ENCODE results near the gene UXS1. TPM values are rescaled to one million over a fixed set of nuclear protein-coding genes. Genes with fewer than 3 reads are reported as not detected.

The UXS1 gene
- total and polyA plus RNA-seq, 9 of the 15 experiments (the other 6 are each of a cell fraction or from before 2014, with no cell fraction given): 5.8 to 25.8 (median 15.0) TPM

- TF ChIP-seq CEBPZ (IDR thresholded peaks at IDR 0.05; ENCODE audit: borderline replicate concordance, low read depth, low read length) (no peak), TRIM24 (IDR thresholded peaks at IDR 0.05) (peak in 1 of 2 experiments; percentile 57; a peak in 2 of 4 replicates), STAT5B (CRISPR knock-in tag; IDR thresholded peaks at IDR 0.05) (no peak), THRAP3 (IDR thresholded peaks at IDR 0.05; ENCODE audit: borderline replicate concordance) (no peak), ZFX (CRISPR knock-in tag; IDR thresholded peaks at IDR 0.05) (no peak), RBBP5 (IDR thresholded peaks at IDR 0.05; ENCODE audit: borderline replicate concordance, insufficient read depth, low read length, poor library complexity, severe bottlenecking) (no peak), CBFA2T2 (conservative IDR thresholded peaks at IDR 0.05) (no peak), YY1 (IDR thresholded peaks at IDR 0.05; ENCODE audit: borderline replicate concordance in 1 of 3, control insufficient read depth in 1 of 3, extremely low read depth in 1 of 3, insufficient read depth in 3 of 3, insufficient read length in 1 of 3, insufficient replicate concordance in 2 of 3, low read depth in 1 of 3, low read length in 2 of 3) (peak in 1 of 3 experiments; percentile 51), ZNF324 (CRISPR knock-in tag; IDR thresholded peaks at IDR 0.05) (no peak), BHLHE40 (IDR thresholded peaks at IDR 0.05; ENCODE audit: low read length) (0 out of 2 replicates have a peak, but pooled peaks have one; percentile 41), ZNF707 (CRISPR knock-in tag; conservative IDR thresholded peaks at IDR 0.05) (no peak), THAP7 (CRISPR knock-in tag; IDR thresholded peaks at IDR 0.05) (no peak), RNF2 (IDR thresholded peaks at IDR 0.05) (peak; percentile 40; the same call in 1 of the 2 replicates), ERF (CRISPR knock-in tag; IDR thresholded peaks at IDR 0.05) (no peak), POLR2G (IDR thresholded peaks at IDR 0.05; ENCODE audit: low read depth, low read length) (no peak), MEIS2 (IDR thresholded peaks at IDR 0.05; ENCODE audit: partially characterized antibody) (peak; percentile 90), SRF (CRISPR knock-in tag; IDR thresholded peaks at IDR 0.05) (no peak)
- TF ChIP-seq, protein P1, sequence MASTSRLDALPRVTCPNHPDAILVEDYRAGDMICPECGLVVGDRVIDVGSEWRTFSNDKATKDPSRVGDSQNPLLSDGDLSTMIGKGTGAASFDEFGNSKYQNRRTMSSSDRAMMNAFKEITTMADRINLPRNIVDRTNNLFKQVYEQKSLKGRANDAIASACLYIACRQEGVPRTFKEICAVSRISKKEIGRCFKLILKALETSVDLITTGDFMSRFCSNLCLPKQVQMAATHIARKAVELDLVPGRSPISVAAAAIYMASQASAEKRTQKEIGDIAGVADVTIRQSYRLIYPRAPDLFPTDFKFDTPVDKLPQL (IDR thresholded peaks at IDR 0.05; ENCODE audit: extremely low read depth, insufficient read length): no peak
- TF ChIP-seq, protein P2, sequence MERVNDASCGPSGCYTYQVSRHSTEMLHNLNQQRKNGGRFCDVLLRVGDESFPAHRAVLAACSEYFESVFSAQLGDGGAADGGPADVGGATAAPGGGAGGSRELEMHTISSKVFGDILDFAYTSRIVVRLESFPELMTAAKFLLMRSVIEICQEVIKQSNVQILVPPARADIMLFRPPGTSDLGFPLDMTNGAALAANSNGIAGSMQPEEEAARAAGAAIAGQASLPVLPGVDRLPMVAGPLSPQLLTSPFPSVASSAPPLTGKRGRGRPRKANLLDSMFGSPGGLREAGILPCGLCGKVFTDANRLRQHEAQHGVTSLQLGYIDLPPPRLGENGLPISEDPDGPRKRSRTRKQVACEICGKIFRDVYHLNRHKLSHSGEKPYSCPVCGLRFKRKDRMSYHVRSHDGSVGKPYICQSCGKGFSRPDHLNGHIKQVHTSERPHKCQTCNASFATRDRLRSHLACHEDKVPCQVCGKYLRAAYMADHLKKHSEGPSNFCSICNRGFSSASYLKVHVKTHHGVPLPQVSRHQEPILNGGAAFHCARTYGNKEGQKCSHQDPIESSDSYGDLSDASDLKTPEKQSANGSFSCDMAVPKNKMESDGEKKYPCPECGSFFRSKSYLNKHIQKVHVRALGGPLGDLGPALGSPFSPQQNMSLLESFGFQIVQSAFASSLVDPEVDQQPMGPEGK (CRISPR knock-in tag; IDR thresholded peaks at IDR 0.05; ENCODE audit: borderline replicate concordance): no peak
Measured at GRCh38 chr2:106115250-106115649, 78.9 kb downstream of the UXS1 start (continued).

Data from K562 (cell line).